Thyroid gland (tissue), 4 donors: ENCODE data around the gene SLC12A5. TPM values are rescaled to one million over a fixed set of nuclear protein-coding genes. Genes with fewer than 3 reads are reported as not detected.
"Not testable (repeated sequence)": the region's sequence is repeated elsewhere in the genome, so short reads cannot be mapped to it uniquely, and the experiment has no call there.

Experiments
- DNase-seq, 2 donors: peaks; one replicate each; pipeline ENCODE4 v3.0.0-alpha.2; 2019
- H3K27ac ChIP-seq, 3 donors: fragments of 200-600 bp; sonication (generic); 1 replicate in 2 of 3; 2 replicates in 1 of 3; pipeline ENCODE4 v1.5.1; 2016 to 2019; ENCODE audit warnings: mild to moderate bottlenecking in 1 of 3, moderate library complexity in 1 of 3
- H3K27me3 ChIP-seq: fragments of 200-600 bp; sonication (generic); one replicate; pipeline ENCODE4 v1.5.1; 2019
- H3K36me3 ChIP-seq, 2 donors: fragments of 200-600 bp; sonication (generic); one replicate each; pipeline ENCODE4 v1.5.1; 2016 to 2019
- H3K4me1 ChIP-seq, 2 donors: fragments of 200-600 bp; sonication (generic); one replicate each; pipeline ENCODE4 v1.5.1; 2017 to 2019
- H3K4me3 ChIP-seq, 3 donors: fragments of 200-600 bp; sonication (generic); replicated peaks in 1 of 3; 1 replicate in 2 of 3; 2 replicates in 1 of 3; pipeline ENCODE4 v1.5.1; 2016; ENCODE audit warnings: mild to moderate bottlenecking in 1 of 3
- H3K9me3 ChIP-seq: fragments of 200-600 bp; sonication (generic); one replicate; pipeline ENCODE4 v1.5.1; 2017
- POLR2A ChIP-seq, 2 donors: fragments of 450-650 bp; IDR thresholded peaks; one replicate each; pipeline ENCODE4 v1.6.1; 2017; ENCODE audit warnings: antibody characterized with exemption in 2 of 2, mild to moderate bottlenecking in 2 of 2, moderate library complexity in 1 of 2
- WGBS, 2 donors: methylation state at CpG; one replicate each; pipeline ENCODE4 v1.1.5; 2017; 5-methylcytosine and 5-hydroxymethylcytosine counted together
- intact Hi-C: fragments of 100-400 bp; cut with DNase I; formaldehyde crosslinking; loops from one replicate; pipeline ENCODE4 v1.15.1; 2023
- total RNA-seq, 4 donors: library from RNA; depleted of rRNA; stranded (reverse); fragments of >200 nt; gene quantifications; one replicate each; pipeline ENCODE4 v1.2.3, GENCODE V29; 2016
- TF ChIP-seq, protein P1 (sequence below), 6 experiments: fragments of 200-600 bp in 3 of 6; fragments of 450-650 bp in 3 of 6; sonication (generic) in 3 of 6; IDR thresholded peaks; one replicate each; pipeline ENCODE4 v1.5.1; 2016 to 2019; ENCODE audit warnings: antibody characterized with exemption in 6 of 6, mild to moderate bottlenecking in 2 of 6, inconsistent platforms in 1 of 6, moderate library complexity in 1 of 6

The SLC12A5 gene
- total RNA-seq, 4 donors from 2014 or later: 1.6 TPM; not detected in 3

GRCh38 chr20:45991616-45992015 lies 37.4 kb upstream of the SLC12A5 start:
- intact Hi-C loops: no loop called here
- no peak for DNase-seq
- Histone ChIP-seq H3K27me3 (no peaks in the 10 kb centered on the region), H3K4me3 (no peak overlapping the region), H3K27ac (no peak overlapping the region), H3K36me3 (no peaks in the 10 kb centered on the region), H3K9me3 (no peaks in the 10 kb centered on the region), H3K4me1 (no peaks in the 10 kb centered on the region)
- TF ChIP-seq, protein P1, sequence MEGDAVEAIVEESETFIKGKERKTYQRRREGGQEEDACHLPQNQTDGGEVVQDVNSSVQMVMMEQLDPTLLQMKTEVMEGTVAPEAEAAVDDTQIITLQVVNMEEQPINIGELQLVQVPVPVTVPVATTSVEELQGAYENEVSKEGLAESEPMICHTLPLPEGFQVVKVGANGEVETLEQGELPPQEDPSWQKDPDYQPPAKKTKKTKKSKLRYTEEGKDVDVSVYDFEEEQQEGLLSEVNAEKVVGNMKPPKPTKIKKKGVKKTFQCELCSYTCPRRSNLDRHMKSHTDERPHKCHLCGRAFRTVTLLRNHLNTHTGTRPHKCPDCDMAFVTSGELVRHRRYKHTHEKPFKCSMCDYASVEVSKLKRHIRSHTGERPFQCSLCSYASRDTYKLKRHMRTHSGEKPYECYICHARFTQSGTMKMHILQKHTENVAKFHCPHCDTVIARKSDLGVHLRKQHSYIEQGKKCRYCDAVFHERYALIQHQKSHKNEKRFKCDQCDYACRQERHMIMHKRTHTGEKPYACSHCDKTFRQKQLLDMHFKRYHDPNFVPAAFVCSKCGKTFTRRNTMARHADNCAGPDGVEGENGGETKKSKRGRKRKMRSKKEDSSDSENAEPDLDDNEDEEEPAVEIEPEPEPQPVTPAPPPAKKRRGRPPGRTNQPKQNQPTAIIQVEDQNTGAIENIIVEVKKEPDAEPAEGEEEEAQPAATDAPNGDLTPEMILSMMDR (IDR thresholded peaks at IDR 0.05): no peak
- no peak for TF ChIP-seq POLR2A (IDR thresholded peaks at IDR 0.05)
- WGBS, 2 donors: 77 to 81% methylated on average over 3 of the region's 3 CpGs

DNA sequence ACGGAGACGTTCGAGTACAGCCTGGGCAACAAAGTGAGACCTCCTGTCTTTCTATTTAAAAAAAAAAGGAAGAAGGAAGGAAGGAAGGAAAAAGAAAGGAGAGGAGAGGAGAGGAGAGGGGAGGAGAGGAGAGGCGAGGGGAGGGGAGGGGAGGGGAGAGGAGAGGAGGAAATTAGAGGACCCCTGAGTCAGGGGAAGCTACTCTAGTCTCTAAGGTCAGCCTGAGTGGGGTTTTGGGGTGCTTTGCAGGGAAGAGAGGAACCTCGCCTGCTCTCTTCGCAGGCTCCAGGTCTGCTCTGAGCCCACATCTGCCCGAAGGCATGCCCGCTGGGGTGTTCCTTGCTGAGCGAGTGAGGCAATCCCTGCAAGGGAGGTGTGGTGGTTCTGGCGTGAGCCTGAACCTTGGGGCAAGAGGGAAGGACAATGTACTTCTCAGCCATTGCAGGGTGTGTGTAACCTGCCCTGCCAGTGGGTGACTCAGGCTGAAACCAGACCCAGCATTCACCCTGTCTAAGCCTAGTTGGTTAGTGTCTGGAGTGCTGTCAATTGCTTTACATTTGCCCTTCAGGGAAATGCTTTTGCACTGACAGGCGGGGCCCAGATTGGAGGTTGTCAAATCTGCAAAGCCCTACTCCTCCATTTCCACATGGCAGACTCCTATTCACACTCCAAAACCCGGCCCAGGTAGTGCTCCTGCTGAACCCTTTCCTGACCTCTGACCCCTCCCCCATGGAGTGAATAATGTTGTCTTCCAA lies 35.6 kb upstream of the SLC12A5 start:
- H3K36me3 ChIP-seq: no peaks in the 10 kb centered on the region
- no peaks in the 10 kb centered on the region for H3K9me3 ChIP-seq
- H3K27me3 ChIP-seq: no peaks in the 10 kb centered on the region
- TF ChIP-seq, protein P1 (IDR thresholded peaks at IDR 0.05): no peak
- no peak for TF ChIP-seq POLR2A (IDR thresholded peaks at IDR 0.05)
- no peak overlapping the region for H3K27ac ChIP-seq
- no peak overlapping the region for H3K4me3 ChIP-seq
- no peaks in the 10 kb centered on the region for H3K4me1 ChIP-seq
- intact Hi-C loops: no loop called here
- 75 to 80% methylated on average over 12 of the region's 12 CpGs for WGBS, 2 donors
- DNase-seq: no peak

DNA sequence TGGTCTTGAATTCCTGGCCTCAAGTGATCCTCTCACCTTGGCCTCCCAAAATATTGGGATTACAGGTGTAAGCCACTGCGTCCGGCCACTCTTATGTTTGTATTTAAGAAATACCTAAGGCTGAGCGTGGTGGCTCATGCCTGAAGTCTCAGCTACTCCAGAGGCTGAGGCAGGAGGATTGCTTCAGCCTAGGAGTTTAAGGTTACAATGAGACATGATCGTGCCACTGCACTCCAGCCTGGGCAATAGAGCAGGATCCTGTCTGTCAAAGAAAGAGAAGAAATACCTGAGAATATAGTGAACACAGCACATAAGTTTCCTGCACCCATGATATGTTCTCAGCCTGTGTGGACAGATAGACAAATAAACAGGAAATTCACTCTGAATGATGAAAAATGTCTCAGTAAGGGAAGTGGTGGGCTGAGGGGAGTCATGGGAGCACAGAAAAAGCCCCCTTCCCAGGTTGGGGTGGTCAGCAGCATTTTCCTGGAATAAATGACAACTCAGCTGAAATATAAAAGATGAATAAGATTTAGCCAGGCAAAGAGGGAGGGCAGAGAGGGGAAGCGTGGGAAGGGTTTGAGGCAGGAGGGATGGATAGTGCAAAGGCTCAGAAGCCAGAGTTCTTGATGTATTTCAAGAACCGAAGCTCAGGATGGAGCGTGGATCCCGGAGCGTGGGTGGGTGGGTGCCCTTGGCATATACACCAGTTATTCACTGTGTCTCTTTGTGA lies 34.1 kb upstream of the SLC12A5 start:
- Histone ChIP-seq H3K9me3 (no peaks in the 10 kb centered on the region), H3K4me1 (no peaks in the 10 kb centered on the region), H3K4me3 (no peak overlapping the region), H3K27me3 (no peaks in the 10 kb centered on the region), H3K36me3 (no peaks in the 10 kb centered on the region), H3K27ac (no peak overlapping the region)
- no peak for TF ChIP-seq POLR2A (IDR thresholded peaks at IDR 0.05)
- TF ChIP-seq, protein P1 (IDR thresholded peaks at IDR 0.05): no peak
- DNase-seq: no peak
- 61 to 62% methylated on average over 9 of the region's 9 CpGs for WGBS, 2 donors
- intact Hi-C loops: no loop called here

GRCh38 chr20:45995495-45996097 lies 33.4 kb upstream of the SLC12A5 start:
- H3K4me3 ChIP-seq, DNase-seq, H3K36me3 ChIP-seq, H3K27me3 ChIP-seq, H3K27ac ChIP-seq, intact Hi-C loops, H3K9me3 ChIP-seq, H3K4me1 ChIP-seq: not testable (repeated sequence)
- 66 to 69% methylated on average over 6 of the region's 6 CpGs for WGBS, 2 donors

GRCh38 chr20:45997187-45997586 lies 31.8 kb upstream of the SLC12A5 start:
- DNase-seq: no peak
- 39 to 44% methylated on average over 3 of the region's 3 CpGs for WGBS, 2 donors
- no peaks in the 10 kb centered on the region for H3K27me3 ChIP-seq

More at GRCh38 chr20:45997187-45997586, 31.8 kb upstream of the SLC12A5 start:
- TF ChIP-seq, protein P1 (IDR thresholded peaks at IDR 0.05): no peak
- TF ChIP-seq POLR2A (IDR thresholded peaks at IDR 0.05): no peak
- H3K4me1 ChIP-seq: no peaks in the 10 kb centered on the region
- no peak overlapping the region for H3K4me3 ChIP-seq
- H3K36me3 ChIP-seq: no peaks in the 10 kb centered on the region
- H3K9me3 ChIP-seq: no peaks in the 10 kb centered on the region
- no peak overlapping the region for H3K27ac ChIP-seq
- intact Hi-C loops: no loop called here
